SK-MEL-5 (cell line): ENCODE measurements around the gene JARID2. TPM values are rescaled to one million over a fixed set of nuclear protein-coding genes. Genes with fewer than 3 reads are reported as not detected.
"Not testable (repeated sequence)": the region's sequence is repeated elsewhere in the genome, so short reads cannot be mapped to it uniquely, and the experiment has no call there.

Experiments used
- DNase-seq: peaks from one replicate; pipeline ENCODE4 v3.0.0-alpha.2; 2016; ENCODE audit warnings: low read depth, low spot score
- in situ Hi-C: cut with HindIII; loops from 2 replicates; pipeline ENCODE4 v1.10.0; 2016; ENCODE audit warnings: low sequenced_read_pairs, high pct_unique_total_duplicates, low pct_unique_long_range_greater_than_20kb
- total RNA-seq: library from RNA; depleted of rRNA; stranded (reverse); fragments of >200 nt; shearing (Covaris generic); gene quantifications from 2 replicates; pipeline ENCODE4 v1.2.3, GENCODE V29; 2014

The JARID2 gene
- total RNA-seq, 1 experiment from 2014 or later = 35.5 TPM

DNA sequence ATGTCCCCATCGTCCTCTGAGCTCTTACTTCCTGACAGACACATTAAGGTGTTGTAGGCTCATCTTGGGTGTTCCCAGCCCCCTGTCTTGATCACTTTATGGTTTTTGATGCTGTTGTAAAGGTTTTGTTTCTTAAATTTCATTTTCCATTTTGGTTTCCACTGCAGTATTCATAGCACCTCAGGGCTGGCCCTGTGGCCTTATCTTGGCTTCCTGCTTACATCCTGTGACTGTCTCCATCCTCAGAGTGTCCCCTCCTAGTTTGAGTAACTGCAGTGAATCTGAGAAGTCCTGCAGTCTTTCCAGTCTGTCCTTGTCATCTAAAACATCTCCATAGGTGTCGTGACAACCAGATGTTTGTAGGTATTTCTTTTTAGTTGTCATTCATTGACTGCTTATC is 50.9 kb downstream of the JARID2 start:
- in situ Hi-C loops = no loop called here
- DNase-seq = no peak

DNA sequence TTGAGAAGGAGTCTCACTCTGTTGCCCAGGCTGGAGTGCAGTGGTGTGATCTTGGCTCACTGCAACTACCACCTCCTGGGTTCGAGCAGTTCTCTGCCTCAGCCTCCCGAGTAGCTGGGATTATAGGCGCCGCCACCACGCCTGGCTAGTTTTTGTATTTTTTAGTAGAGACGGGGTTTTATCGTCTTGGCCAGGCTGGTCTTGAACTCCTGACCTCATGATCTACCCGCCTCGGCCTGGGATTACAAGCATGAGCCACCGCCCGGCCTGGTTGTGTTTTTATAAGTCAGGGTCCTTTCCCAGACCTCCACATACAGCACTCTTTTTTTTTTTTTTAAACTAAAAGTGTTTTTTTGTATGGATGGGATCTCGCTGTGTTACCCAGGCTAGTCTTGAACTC is 51.3 kb downstream of the JARID2 start:
- DNase-seq, in situ Hi-C loops: not testable (repeated sequence)

DNA sequence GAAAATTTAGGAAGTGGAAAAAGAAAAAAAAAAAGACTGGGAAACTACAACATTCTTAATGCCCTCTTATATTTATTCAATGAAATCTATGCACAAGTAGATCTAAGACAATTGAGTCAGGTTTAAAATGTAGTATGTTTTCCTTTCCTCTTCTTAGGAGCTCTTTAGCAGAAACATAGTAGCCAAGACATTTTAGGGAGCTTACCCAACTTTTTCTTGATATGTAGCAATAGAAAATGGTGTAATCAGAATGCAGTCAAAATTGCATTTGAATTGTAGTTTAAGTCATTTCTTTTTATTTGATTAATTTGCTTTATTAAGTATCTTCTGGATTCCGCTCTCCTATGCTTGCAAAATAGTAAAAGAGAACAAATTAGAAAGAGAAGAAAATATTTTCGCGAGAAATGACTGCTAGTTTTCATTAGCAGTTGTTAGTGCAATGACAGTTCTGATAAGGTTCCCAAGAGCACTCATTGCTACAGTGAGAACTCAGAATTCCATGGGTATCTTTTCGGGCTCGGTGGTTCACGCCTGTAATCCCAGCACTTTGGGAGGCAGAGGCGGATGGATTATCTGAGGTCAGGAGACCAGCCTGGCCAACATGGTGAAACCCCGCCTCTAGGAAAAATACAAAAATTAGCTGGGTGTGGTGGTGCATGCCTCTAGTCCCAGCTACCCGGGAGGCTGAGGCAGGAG is 52.2 kb downstream of the JARID2 start:
- no peak for DNase-seq
- in situ Hi-C loops = no loop called here

DNA sequence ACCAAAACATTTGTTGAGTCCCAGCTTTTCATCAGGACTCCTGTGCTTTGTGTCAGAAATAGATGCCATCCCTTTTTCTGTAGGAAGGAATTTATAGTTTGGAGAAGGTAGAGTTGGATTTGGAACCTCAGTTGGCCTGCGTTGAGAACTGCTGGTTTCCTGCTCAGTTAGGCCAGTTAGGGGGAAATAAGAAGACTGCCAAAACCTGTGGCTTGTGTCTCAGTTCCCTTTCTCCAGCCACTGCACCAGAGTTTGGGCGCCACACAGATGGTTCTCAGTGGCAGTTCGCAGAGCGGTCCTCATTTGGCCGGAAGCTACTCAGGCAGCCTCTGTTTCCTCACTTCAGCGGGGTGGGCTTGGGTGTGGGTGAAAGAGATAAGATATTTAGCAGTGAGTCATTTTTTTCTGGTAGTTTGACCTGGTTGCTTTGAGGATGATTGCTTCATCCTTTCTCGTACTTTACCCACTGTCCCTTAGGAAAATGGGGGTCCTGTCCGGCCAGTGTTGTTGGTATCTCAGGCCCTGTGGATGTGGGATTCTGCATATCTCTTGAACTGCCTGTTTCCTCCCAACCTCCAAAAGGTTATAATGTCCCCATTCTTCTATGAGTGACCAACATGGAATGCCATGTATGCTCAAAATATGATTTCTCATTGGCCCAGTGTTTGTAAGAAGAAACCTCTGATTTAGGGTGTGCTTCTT is 53.7 kb downstream of the JARID2 start:
- DNase-seq = peak; percentile 31
- in situ Hi-C loops = no loop called here

DNA sequence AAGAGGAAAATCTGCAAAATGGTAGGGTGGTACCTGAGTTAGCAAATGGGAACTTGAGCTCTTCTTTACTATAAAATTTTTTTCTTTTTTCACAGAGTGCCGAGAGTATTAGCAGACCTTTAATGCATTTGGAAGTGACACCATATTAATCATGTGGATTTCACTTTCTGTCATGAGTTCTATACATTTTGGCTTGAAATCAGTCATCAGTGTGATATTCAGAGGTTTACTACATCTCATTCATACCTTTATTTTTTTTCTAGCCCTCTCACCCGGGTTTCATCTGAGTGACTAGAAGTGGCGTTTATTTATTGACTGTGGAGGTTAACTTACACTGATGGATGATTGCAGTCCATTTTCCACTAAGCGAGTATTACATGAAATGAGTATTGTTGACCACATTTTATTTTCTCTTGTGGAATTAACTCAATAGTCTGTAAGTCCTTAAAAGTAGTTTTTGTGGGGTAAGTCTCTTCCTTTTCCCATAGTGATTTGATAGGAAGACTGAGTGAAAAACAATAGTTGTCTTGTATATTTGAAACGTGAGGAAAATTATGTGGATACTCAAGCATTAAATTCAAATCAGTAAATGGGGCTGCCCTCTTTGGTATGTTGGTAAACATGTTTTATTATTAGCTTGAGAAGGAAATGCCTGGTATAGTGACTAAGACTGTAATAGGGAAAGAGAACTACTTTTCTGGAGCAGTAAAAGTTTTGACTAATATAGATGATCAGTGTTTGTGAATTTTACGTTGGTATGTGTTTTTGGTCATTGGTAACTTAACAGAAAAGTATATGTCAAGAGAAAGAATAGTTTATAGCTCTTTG is 55.5 kb downstream of the JARID2 start:
- in situ Hi-C loops = no loop called here
- DNase-seq = no peak

DNA sequence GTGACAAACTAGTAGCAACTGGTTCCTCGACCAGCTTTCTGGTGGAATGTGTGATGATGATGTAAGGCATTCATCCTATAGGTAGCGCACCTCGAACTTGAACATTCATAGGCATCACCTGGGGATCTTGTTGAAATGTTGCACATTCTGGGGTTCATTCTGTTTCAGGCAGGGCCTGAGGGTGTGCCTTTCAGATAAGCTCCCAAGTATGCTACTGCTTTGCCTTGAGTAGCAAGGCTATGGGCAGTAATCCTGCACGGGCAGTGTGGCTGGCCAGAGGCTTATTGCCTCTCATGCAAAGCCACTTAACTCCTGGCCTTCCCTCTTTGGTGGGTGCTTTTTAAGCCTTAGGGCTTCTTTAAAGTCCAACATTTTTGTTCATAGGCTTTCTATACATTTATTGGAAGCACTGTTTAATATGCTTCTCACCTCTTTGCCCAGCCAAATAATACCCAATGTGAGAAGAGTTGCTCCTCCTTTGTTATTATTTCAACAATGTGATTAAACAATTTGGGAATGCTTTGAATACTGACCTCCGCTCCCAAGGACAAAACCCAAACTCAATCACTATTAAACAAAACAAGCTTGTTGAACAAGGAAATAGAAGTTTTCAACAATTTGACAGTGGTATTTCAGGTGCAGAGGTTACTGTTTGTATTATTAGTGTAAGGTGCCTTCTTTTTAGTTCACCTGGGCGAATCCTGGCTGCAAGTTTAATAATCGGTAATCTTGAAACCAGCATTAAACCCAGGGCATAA is 57.5 kb downstream of the JARID2 start:
- DNase-seq = no peak
- in situ Hi-C loops = no loop called here

DNA sequence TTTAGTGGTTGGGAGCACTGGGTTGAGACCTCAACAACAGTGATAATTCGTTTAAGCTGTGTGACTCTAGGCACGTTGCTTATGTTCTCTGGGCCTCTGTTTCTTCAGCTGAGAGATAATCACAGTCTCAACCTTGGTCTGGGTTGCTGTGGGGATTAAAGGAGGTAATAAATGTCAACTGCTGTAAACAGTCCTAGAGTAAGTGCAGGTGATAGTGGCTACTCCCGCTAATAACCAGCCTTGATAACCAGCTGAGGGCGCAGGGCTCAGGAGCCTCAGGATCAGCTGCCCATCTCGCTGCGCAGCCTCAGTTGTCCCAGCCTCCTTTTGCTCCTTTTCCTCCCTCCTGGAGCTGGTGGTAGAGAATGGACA is 58.0 kb downstream of the JARID2 start:
- in situ Hi-C loops = no loop called here
- no peak for DNase-seq

DNA sequence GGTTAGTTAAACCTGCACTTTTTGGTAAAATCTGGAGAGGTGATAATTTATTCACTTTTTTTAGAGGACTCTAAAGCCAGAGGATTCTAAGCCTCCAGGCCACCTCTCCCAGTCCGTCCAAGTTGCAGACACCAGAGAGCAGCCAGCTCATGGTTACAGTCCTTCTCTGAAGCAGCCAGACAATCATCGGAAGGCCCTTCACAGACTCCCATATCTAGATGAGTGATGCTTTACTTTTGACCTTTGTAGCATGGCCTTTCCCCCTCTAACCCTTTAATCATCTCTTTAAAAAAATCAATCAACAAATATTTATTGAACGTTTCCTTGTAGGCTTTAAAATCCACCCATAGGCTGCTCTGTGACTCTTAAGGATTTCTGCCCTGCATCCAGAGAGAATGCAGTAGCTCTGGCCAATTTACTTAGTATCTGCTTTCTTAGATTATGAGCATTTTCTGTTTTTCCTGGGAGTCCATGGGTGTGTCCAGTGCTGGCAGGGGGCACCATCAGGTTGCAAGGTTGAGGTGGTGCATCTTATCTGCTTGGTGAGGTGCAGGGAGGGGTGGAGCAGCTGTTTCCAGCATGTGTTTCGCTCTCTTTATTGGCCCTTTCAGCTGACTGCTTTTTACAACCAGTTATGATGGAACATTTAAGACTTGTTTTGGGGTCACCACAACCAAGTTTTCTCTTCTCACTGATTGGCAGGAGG is 58.6 kb downstream of the JARID2 start:
- in situ Hi-C loops = no loop called here

DNA sequence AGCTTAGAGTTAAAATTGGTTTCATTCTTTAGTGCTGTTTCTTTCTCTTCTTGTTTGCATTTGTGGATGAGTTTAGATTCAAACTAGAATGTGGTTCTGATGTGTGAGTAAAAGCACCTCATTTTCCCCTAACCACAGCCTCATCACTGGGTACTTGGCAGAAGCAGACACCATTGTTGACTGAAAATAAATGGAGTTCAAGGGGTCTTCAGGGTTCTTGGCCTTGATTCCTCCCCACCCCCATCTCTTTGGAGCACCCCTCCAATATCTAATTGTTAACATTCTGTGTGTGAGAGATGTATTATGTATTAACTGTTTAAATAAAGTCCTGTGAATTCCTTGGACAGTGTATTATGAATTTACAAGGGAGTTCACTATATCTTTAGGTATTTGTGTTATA is 59.6 kb downstream of the JARID2 start:
- no peak for DNase-seq
- in situ Hi-C loops = no loop called here

More for the DNA sequence above, 58.6 kb downstream of the JARID2 start:
- DNase-seq = no peak

DNA sequence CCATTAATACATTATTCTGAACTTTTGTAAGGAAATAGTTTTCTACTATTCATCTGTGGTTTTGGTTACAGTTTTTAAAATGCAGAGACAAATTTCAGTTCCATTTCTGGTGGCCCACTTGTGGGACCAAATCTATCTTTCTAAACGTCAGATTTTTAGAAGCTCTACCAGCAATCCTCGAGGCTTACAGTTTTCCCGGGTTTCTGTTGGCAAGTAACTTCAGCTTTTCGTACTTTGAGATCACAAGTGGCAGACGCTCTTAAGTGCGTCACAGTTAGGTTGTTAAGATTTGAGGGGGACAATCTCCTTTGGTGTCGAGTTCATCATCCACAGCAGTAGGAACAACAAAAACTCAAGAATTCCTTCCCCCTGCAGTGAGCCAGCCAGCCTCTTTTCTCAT is 60.0 kb downstream of the JARID2 start:
- in situ Hi-C loops = no loop called here

DNA sequence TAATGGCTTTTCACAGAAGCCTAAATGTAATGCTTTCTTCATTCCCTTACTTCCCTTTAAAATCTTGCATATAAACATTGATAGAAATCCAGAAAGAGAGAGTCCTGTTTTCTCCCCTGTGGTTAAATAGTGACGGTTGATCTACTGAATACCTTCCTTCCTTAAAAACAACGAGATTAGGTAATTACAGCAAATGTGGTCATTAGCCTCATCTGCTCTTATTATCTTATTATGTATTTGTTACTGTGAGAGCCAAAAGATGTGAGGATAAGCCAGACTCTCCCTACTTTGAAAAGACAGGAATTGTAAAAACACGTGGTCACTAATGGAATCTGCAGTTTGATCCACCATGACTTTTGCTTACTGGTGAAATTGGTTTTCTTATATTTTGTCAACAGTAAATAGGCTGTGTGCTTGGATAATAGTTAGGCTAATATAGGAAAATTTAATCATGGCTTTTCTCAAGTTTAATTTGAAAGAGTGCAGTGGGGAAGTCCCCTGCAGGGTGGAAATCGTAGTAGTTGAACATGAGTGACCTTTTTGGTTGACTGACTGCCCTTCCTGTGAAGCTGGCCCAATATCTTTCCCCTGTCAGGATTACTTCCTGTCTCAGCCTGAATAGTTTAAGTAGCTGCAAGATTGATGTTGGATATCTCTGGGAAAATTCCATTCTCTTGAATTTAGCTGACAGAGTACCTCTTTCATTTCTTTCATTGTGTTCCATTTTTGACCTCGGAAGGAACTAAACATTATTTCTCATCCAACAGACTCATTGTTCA is 62.8 kb downstream of the JARID2 start:
- no peak for DNase-seq
- in situ Hi-C loops = no loop called here

More for the DNA sequence above, 60.0 kb downstream of the JARID2 start:
- no peak for DNase-seq

DNA sequence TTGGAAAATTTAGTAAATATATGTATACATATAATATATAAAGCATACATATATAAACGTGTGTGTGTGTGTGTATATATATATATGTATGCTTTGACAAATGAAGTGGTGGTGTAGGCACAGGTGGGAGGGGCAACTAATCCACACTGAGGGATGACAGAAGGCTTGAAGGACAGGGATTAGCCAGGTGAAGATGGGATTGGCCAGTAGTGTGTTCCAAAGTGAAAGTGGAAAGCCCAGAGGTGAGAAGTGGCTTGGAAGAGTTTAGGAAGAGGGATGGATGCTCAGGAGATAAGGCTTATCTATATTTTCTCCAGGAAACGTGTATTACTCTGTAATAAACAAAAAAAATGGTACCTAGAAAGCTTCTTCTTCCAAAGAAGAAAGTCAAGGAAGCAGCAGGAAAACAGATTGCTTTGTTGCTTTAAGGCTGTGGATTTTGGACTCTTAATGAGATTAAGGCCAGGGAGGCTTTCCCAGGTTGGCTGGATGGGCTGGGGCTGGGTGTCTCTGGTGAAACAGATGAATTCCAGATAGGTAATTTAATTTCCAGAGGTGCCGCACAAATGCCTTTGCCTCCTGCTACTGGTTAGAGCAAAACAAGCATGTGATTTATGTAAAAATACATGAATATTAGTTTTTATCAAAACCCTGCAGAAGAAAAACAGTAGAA is 63.9 kb downstream of the JARID2 start:
- in situ Hi-C loops = no loop called here
- DNase-seq = no peak

DNA sequence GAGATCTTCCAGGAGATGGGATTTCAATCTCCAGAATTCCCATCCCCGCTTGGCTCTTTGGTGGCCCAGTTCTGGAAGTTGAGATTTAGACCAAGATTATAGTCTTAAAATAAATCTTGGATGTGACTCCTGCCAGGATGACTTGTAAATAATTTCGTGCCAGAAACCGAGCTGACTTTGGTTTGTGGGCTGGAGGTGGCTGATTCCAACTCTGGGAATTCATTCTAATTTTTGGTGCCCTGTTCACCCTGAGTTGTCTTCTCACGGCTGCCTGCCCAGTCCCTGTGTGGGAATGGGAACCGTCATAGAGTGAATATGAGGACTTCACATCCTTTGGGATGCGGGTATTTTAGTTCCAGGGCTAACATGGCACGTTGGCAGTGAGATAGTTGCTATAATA is 64.8 kb downstream of the JARID2 start:
- DNase-seq = no peak
- in situ Hi-C loops = no loop called here

DNA sequence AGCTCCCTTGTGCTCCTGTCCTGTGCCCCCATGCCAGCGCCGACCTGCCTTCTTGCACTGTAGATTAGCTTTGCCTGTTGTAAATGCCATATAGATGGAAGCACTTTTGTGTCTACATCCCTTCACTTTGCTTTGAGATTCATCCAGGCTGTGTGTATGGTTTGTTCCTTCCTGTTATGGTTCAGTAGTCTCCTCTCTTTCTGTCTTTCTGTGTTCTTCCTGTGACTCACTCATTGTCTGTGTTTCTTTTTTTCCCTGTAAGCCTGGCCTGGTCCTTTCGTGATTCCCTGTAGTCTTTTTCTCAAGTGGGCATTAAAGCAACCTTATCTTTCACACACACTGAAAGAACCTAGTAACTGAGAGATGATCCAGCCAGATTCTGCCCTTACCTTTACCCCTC is 66.6 kb downstream of the JARID2 start:
- in situ Hi-C loops = no loop called here
- DNase-seq = no peak

DNA sequence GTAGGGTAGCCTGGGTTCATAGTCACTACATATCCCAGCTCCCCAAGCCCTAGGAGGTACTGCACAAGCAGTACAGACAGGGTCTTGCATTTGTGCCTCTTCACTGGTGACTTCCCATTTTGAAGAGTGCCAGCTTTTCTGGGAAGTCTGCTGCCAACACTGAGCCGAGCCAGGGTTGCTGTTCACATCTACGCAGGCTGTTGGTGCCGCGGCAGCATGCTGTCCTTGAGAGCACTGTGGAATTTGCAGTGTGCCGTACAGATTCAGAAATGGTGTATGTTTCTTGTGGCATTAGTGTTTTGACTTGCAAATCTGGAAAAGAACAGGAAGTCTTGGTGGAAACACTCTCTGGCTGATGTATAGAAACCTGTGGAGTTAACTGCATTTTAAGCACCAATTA is 67.5 kb downstream of the JARID2 start:
- in situ Hi-C loops = no loop called here
- DNase-seq = no peak

DNA sequence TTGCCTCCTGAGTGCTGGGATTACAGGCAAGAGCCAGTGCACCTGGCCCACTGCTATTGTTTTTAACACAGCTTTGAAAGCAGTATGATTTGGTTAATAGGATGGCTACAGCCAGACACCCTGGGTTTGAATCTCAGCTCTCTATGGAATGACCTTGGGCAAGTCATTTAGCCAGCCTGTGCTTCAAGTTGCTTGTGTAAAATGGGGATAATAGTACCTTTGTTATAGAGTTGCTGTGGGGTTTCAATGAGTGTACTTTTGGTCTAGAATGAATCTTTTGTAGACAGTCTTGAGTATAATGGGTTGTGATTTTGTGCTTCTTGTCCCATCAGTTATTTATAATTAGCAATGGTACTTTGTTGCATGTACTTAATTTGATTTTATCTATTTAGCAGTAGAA is 70.9 kb downstream of the JARID2 start:
- in situ Hi-C loops = no loop called here
- peak; percentile 87 for DNase-seq
